ENCODE results near the gene GFRA3.

DNA sequence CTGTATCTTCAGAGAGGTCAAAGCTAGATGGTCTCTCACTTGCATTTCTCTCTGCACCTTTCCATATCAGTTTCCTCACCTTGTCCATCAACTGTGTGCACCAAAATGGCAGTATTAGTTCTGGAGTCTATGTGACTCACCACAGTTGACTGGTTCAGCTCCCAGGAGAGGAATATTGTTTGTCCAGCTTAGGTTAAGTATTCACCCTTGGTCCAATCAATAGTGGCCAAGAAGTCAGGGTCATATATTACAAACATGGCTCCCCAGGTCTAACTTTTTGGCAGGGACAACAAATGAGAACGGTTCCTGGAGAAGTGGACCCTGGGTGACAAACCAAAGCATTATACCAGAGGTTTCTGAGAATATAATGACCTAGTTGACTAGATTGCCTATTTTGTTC, 36.4 kb downstream of the GFRA3 start:
- no peak for TF ChIP-seq EZH2 (IDR thresholded peaks at IDR 0.05)
- no peak for TF ChIP-seq POLR2AphosphoS5 (IDR thresholded peaks at IDR 0.05; ENCODE audit: borderline replicate concordance, low read depth, low read length)
